ENCODE measurements around the gene TBC1D16.
A peak's percentile ranks its signal among the peaks of the same experiment; 100 is the strongest.

Gene TBC1D16

GRCh38 chr17:79986411-79987186 lies 49.1 kb downstream of the TBC1D16 start:
- DNase-seq = no peak

GRCh38 chr17:79985943-79986391 lies 49.7 kb downstream of the TBC1D16 start:
- DNase-seq = no peak

- no peak for DNase-seq
Measured at GRCh38 chr17:79985361-79985942, 50.2 kb downstream of the TBC1D16 start.

GRCh38 chr17:79984877-79985276 lies 50.8 kb downstream of the TBC1D16 start:
- DNase-seq = no peak

GRCh38 chr17:79984045-79984840 lies 51.4 kb downstream of the TBC1D16 start:
- no peak for DNase-seq

GRCh38 chr17:79983456-79983855 lies 52.2 kb downstream of the TBC1D16 start:
- no peak for DNase-seq

- DNase-seq = no peak
Measured at GRCh38 chr17:79982986-79983385, 52.7 kb downstream of the TBC1D16 start.

- DNase-seq = no peak
Measured at GRCh38 chr17:79981661-79982101, 54.0 kb downstream of the TBC1D16 start.

- DNase-seq = no peak
Measured at GRCh38 chr17:79981090-79981489, 54.6 kb downstream of the TBC1D16 start.

GRCh38 chr17:79980246-79981043 lies 55.2 kb downstream of the TBC1D16 start:
- DNase-seq = no peak

GRCh38 chr17:79979816-79980215 lies 55.9 kb downstream of the TBC1D16 start:
- DNase-seq = no peak

- no peak for DNase-seq
Measured at GRCh38 chr17:79979221-79979741, 56.4 kb downstream of the TBC1D16 start.

GRCh38 chr17:79978548-79978855 lies 57.2 kb downstream of the TBC1D16 start:
- no peak for DNase-seq

GRCh38 chr17:79977708-79978547 lies 57.7 kb downstream of the TBC1D16 start:
- DNase-seq = no peak

GRCh38 chr17:79977161-79977631 lies 58.5 kb downstream of the TBC1D16 start:
- no peak for DNase-seq

GRCh38 chr17:79976451-79976850 lies 59.2 kb downstream of the TBC1D16 start:
- no peak for DNase-seq

- no peak for DNase-seq
Measured at GRCh38 chr17:79975498-79976134, 60.1 kb downstream of the TBC1D16 start.

- no peak for DNase-seq
Measured at GRCh38 chr17:79974566-79975497, 60.8 kb downstream of the TBC1D16 start.

GRCh38 chr17:79971651-79972050 lies 64.0 kb downstream of the TBC1D16 start:
- no peak for DNase-seq

- peak; percentile 72 for DNase-seq
Measured at GRCh38 chr17:79970576-79971068, 65.0 kb downstream of the TBC1D16 start.

All from suppressor macrophage treated with lipopolysaccharide for 4 hours (primary cell).